ENCODE measurements around the gene WDPCP. TPM values are rescaled to one million over a fixed set of nuclear protein-coding genes. Genes with fewer than 3 reads are reported as not detected.

WDPCP gene
- total RNA-seq, 1 donor from 2014 or later = 12.3 TPM

DNA sequence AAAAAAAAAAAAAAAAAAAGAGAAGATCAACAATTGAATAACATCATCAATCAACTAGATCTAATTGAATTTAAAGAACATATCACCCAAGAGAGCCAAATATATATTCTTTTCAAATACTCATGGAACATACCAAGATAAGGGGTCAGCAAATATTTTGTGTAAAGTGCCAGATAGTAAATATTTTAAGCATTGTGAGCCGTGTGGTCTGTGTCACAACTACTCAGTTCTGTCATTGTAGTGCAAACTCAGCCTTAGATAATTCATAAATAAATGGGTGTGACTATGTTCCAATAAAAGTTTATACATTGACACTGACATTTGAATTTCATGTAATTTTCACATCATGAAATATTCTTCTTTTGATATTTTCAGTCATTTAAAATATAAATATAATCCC is 491.8 kb downstream of the WDPCP start:
- TF ChIP-seq, protein P1, sequence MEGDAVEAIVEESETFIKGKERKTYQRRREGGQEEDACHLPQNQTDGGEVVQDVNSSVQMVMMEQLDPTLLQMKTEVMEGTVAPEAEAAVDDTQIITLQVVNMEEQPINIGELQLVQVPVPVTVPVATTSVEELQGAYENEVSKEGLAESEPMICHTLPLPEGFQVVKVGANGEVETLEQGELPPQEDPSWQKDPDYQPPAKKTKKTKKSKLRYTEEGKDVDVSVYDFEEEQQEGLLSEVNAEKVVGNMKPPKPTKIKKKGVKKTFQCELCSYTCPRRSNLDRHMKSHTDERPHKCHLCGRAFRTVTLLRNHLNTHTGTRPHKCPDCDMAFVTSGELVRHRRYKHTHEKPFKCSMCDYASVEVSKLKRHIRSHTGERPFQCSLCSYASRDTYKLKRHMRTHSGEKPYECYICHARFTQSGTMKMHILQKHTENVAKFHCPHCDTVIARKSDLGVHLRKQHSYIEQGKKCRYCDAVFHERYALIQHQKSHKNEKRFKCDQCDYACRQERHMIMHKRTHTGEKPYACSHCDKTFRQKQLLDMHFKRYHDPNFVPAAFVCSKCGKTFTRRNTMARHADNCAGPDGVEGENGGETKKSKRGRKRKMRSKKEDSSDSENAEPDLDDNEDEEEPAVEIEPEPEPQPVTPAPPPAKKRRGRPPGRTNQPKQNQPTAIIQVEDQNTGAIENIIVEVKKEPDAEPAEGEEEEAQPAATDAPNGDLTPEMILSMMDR (IDR thresholded peaks at IDR 0.05) = no peak
- no peak overlapping the region for H3K4me3 ChIP-seq
- H3K27me3 ChIP-seq (ENCODE audit: low read depth) = no peaks in the 10 kb centered on the region
- no peak for DNase-seq
- no peak for ATAC-seq
- no peaks in the 10 kb centered on the region for H3K4me1 ChIP-seq
- no peaks in the 10 kb centered on the region for H3K36me3 ChIP-seq
- intact Hi-C loops (cut with DNase I) = no loop called here
- no peaks in the 10 kb centered on the region for H3K9me3 ChIP-seq
- no peak overlapping the region for H3K27ac ChIP-seq

DNA sequence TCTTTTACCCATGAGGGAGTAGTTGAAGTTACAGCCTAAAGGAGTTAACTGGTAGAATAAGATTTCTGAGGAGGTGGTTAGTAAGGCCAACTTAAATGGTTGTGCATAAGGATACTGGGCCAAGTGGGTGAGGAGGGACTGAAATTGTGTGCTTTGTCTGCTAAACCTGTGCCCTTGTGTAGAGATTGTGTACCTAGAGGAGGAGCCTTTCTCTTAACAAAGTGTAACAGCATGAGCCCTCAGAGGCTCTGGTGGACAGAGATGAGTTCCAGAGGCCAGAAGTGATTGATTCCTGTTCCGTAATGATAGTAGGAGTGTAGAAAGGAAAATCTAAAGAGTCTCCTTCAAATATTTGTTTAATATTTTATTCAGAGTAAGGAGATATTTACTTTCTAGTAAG is 494.8 kb downstream of the WDPCP start:
- Histone ChIP-seq H3K4me3 (no peak overlapping the region), H3K27me3 (ENCODE audit: low read depth) (no peaks in the 10 kb centered on the region), H3K27ac (no peak overlapping the region), H3K9me3 (no peaks in the 10 kb centered on the region), H3K36me3 (no peaks in the 10 kb centered on the region), H3K4me1 (no peaks in the 10 kb centered on the region)
- no peak for ATAC-seq
- no peak for DNase-seq
- TF ChIP-seq, protein P1 (IDR thresholded peaks at IDR 0.05) = no peak
- intact Hi-C loops (cut with DNase I) = no loop called here

DNA sequence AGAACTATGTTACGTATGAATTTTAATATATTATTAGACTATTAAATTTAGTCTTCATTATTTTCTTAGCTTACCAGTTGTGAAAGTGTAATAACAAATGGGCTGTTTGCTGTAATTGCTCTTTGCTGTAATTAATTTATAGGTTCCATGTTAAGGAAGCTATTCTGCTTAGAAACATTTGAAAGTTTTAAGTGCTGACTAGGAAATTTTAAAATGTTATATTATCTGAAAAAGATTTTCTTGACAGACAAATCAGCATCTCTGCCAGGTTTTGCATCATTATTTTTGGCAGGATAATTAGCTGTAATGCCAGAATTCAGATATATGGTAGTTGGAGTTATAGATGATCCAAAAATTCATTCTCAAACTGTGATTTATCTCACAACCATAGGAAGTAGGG is 495.4 kb downstream of the WDPCP start:
- Histone ChIP-seq H3K27ac (no peak overlapping the region), H3K4me3 (no peak overlapping the region), H3K4me1 (no peaks in the 10 kb centered on the region), H3K36me3 (no peaks in the 10 kb centered on the region), H3K9me3 (no peaks in the 10 kb centered on the region), H3K27me3 (ENCODE audit: low read depth) (no peaks in the 10 kb centered on the region)
- ATAC-seq (no peak), DNase-seq (no peak)
- TF ChIP-seq, protein P1 (IDR thresholded peaks at IDR 0.05) = no peak
- intact Hi-C loops (cut with DNase I) = no loop called here

DNA sequence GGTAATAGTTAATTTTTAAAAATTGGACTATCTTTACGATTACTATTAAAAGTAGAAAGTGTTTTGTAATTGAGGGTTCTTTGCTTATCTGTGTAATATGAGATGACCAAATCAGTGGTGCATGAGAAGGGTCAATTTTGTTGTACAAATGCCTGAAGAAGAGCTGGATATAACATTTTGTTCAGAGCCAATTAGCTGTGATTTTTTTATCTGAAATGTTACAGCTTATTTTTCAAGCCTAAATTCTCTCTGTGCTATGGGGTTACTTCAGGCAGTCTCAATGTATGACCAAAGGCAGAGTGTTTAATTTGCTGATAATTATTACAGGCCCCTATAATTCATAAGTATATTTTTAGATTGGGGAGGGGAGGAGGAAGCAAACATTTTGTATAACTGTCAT is 495.9 kb downstream of the WDPCP start:
- DNase-seq = no peak
- TF ChIP-seq, protein P1 (IDR thresholded peaks at IDR 0.05) = no peak
- no peak overlapping the region for H3K27ac ChIP-seq
- no peaks in the 10 kb centered on the region for H3K4me1 ChIP-seq
- intact Hi-C loops (cut with DNase I) = no loop called here
- H3K27me3 ChIP-seq (ENCODE audit: low read depth) = no peaks in the 10 kb centered on the region
- no peak for ATAC-seq
- no peaks in the 10 kb centered on the region for H3K36me3 ChIP-seq
- no peak overlapping the region for H3K4me3 ChIP-seq
- no peaks in the 10 kb centered on the region for H3K9me3 ChIP-seq

DNA sequence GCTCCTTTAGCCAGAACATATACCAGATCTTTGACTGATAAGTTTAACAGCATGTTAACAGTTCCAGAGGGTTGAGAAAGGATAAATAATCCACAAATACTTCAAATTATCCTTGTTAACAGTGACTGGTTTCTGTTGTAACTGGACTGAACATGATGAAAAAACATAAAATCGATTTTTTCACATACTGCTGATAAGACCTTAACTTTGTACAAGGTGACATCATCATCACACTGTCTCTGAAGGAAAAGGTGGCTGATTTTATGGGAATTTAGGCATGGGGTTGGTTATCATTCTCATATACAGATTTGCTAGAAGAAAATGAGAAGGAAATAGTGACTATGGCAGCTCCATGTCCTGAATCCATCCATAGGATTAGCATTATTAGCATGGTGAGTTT is 501.6 kb downstream of the WDPCP start:
- DNase-seq (no peak), ATAC-seq (no peak)
- Histone ChIP-seq H3K36me3 (no peaks in the 10 kb centered on the region), H3K4me1 (no peaks in the 10 kb centered on the region), H3K9me3 (no peaks in the 10 kb centered on the region), H3K27me3 (ENCODE audit: low read depth) (no peaks in the 10 kb centered on the region), H3K4me3 (no peak overlapping the region), H3K27ac (no peak overlapping the region)
- TF ChIP-seq, protein P1 (IDR thresholded peaks at IDR 0.05) = no peak
- intact Hi-C loops (cut with DNase I) = no loop called here

DNA sequence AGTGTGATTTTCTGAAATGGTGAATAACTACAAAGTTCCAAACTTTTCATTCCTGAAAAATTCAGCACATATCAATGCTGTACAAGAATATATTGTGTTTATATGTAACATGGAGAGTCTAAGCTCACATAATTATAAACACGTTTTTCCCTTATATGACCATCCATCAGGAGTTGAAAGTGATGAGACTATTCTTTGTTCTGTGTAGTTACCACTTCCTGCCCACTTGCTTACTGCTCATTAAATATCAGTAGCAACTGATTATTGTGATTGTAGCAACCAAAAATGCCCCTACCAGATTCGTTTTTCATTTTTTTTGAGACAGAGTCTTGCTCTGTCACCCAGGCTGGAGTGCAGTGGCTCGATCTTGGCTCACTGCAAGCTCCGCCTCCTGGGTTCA is 506.9 kb downstream of the WDPCP start:
- intact Hi-C loops (cut with DNase I) = no loop called here
- no peaks in the 10 kb centered on the region for H3K4me1 ChIP-seq
- no peak for ATAC-seq

More for the DNA sequence above, 506.9 kb downstream of the WDPCP start:
- H3K27me3 ChIP-seq (ENCODE audit: low read depth) = no peaks in the 10 kb centered on the region
- no peaks in the 10 kb centered on the region for H3K36me3 ChIP-seq
- no peak overlapping the region for H3K4me3 ChIP-seq
- H3K9me3 ChIP-seq = no peaks in the 10 kb centered on the region
- TF ChIP-seq, protein P1 (IDR thresholded peaks at IDR 0.05) = no peak
- H3K27ac ChIP-seq = no peak overlapping the region
- no peak for DNase-seq
